Measurements from ENCODE around the gene IQSEC1.

DNA sequence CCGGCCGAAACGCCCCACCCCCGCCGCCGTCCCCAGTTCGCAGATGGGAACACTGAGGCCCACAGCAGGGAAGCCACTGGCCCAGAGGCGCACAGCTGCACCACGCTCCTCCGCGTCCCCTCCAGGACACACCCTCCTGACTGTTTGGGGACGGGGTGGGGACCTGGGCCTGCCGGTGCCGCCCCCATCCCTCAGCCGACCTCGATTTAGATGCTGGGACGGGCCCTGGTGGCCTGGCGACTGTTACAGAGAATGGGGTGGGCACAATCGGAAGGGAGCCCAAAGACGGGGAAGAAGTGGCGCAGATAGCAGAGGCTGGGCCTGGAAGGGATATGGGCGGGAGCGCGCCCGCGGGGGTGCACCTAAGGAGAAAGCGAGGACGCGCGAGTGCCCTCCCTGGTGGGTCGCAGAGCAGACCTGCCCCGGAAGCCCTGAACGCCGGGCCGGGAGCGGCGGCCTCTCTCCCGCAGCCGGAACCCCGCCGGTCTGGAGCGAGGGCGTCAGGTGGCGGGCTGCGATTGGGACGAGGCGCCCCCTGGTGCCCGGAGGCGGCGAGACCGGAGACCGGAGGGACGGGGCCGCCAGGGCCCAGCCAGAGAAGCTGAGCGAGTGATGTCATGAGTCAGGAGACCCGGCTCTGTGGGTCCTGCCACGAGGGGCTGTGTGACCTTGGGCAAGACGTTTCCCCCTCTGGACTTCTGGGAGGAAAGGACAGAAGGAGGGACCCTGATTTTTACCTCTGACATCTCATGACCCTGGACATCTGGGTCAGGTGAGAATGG, 78.4 kb downstream of the IQSEC1 start:
- TF ChIP-seq, protein P1, sequence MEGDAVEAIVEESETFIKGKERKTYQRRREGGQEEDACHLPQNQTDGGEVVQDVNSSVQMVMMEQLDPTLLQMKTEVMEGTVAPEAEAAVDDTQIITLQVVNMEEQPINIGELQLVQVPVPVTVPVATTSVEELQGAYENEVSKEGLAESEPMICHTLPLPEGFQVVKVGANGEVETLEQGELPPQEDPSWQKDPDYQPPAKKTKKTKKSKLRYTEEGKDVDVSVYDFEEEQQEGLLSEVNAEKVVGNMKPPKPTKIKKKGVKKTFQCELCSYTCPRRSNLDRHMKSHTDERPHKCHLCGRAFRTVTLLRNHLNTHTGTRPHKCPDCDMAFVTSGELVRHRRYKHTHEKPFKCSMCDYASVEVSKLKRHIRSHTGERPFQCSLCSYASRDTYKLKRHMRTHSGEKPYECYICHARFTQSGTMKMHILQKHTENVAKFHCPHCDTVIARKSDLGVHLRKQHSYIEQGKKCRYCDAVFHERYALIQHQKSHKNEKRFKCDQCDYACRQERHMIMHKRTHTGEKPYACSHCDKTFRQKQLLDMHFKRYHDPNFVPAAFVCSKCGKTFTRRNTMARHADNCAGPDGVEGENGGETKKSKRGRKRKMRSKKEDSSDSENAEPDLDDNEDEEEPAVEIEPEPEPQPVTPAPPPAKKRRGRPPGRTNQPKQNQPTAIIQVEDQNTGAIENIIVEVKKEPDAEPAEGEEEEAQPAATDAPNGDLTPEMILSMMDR (IDR thresholded peaks at IDR 0.05), result peak in 2 of 3 experiments; percentile 88 to 91
- TF ChIP-seq POLR2AphosphoS5 (IDR thresholded peaks at IDR 0.05) (peak; percentile 89 to 94), POLR2A (IDR thresholded peaks at IDR 0.05; ENCODE audit: low read depth) (peak; percentile 58)
